HG02943 (cell line): ENCODE measurements around the gene DCAF15.
A peak's percentile ranks its signal among the peaks of the same experiment; 100 is the strongest.
"Not testable (repeated sequence)": the region's sequence is repeated elsewhere in the genome, so short reads cannot be mapped to it uniquely, and the experiment has no call there.

ENCODE experiments used
- ATAC-seq: cut with Tn5 transposase; IDR thresholded peaks from one replicate; pipeline ENCODE4 v1.9.1; 2021; ENCODE audit warnings: mild to moderate bottlenecking, low read depth, moderate library complexity; ENCODE audit not compliant: unreplicated experiment

The DCAF15 gene, protein sequence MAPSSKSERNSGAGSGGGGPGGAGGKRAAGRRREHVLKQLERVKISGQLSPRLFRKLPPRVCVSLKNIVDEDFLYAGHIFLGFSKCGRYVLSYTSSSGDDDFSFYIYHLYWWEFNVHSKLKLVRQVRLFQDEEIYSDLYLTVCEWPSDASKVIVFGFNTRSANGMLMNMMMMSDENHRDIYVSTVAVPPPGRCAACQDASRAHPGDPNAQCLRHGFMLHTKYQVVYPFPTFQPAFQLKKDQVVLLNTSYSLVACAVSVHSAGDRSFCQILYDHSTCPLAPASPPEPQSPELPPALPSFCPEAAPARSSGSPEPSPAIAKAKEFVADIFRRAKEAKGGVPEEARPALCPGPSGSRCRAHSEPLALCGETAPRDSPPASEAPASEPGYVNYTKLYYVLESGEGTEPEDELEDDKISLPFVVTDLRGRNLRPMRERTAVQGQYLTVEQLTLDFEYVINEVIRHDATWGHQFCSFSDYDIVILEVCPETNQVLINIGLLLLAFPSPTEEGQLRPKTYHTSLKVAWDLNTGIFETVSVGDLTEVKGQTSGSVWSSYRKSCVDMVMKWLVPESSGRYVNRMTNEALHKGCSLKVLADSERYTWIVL

DNA sequence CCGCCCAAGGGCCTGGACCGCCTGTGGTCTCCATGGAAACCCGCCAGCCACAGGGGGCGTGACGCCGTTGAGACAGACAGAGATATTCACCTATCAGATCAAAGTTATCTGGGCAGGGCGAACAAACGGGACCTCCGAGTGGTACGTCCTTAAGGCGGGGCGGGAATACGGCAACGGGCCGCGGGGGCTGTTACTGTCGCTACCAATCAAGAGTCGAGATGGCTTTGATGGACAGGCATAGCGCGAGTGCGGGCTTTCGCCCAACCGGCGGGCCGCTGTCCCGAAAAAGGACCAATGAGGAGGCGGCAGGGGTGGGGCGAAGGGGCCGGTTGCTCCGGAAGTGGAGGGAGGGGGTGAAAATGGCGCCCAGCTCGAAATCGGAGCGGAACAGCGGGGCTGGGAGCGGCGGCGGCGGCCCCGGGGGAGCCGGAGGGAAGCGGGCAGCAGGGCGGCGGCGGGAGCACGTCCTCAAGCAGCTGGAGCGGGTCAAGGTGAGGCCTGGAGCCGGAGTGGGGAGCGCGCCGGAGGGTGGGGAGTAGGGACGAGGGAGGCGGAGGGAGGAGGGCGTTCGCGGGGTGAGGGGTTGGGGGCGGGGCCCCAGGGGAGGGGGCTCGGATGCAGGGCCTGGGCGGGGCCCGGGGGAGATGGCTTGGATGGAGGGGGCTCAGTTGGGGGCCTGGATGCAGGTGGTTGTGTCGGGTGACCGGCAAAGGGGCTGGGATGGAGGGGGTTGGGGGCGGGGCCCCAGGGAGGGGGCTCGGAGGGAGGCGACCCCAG, at the start of gene DCAF15:
DCAF15 (plus strand) TSS at position 356 of the 777 bp plus-strand sequence; CDS start at position 360, 4 bp downstream.
- peak; percentile 95 for ATAC-seq

DNA sequence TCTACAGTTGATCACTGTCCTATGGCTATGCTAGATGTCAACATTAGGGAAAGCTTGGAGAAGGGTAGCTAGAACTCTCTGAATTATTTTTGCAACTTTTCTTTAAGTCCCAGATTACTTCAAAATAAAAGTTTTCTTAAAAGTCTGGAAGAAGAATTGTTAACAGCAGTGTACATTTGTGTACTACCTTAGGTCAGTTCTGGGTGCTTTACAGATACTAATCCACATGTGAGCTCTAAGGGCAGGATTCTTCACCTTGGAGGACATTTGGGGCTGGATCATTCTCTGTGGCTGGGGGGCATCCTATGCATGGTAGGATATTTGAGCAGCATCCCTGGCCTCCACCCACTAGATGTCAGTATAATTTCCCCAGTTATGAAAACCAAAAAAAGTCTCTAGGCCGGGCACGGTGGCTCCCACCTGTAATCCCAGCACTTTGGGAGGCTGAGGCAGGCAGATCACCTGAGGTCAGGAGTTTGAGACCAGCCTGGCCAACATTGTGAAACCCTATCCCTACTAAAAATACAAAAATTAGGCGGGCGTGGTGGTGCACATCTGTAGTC, 49.2 kb upstream of the DCAF15 start:
- no peak for ATAC-seq

DNA sequence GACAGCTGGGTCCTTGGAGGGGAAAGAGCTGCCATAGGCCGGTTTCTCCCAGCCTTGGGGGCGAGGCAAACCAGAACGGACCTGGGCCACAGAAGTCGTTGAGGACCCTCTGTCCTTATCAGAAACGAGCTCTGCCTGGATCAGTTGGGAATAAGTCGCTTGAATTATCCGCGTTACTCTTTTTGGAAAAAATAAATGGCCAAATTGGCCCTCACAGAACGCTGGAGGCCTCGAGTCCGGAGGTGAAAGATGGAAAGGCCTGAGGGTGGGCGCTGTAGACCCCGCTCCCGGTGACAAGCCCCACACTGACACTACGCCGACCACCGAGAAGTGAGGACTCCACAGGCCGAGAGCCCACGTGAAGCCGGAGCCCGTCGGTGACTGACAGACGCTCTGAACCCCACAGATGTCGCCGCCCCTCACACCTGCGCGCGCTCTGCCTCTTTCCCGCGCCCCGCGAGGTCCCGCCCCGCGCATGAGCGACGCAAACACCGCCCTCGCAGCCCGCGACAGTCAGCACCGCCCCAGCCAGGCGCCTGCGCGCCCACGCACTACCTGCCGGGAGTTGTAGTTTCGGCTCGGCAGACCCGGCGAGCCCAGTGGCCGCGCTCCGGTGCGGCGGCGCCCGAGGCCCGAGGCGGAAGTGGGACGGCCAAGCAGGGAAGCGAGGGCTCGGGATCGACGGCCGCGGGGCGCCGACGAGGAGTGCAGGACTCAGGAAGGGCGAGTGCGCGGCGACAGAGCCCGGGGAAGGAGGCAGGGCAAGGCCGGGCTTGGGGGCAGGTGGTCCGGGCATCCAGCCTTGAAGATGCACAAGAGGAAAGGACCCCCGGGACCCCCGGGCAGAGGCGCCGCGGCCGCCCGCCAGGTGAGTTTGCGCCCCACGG, 46.4 kb upstream of the DCAF15 start, which contains the start of the genes BRME1 and CC2D1A:
BRME1 (minus strand) TSS at position 484 of the 887 bp plus-strand sequence. CDS start 1,225 bp downstream, outside the sequence.
CC2D1A (plus strand) TSS at position 568 of the 887 bp plus-strand sequence; CDS start at position 809, 241 bp downstream.
- peak; percentile 83 for ATAC-seq

DNA sequence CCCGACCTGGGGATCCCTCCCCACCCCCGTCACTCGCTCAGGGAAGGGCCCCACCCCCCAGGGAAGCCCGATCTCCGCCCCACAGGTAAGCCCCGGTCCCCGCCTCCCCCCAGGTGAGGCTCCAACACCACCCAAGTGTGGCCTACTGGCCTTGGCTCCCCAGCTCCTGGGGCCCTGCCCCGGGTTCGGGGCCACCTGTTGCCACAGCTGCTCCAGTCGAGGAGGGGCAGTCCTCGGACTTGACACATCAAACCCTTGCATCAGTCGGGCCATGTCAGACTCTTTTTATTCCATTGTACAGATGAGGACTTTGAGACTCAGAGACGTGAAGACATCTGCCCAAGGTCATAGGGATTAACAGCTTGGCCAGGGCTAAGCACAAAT, 45.8 kb upstream of the DCAF15 start:
- ATAC-seq = no peak

DNA sequence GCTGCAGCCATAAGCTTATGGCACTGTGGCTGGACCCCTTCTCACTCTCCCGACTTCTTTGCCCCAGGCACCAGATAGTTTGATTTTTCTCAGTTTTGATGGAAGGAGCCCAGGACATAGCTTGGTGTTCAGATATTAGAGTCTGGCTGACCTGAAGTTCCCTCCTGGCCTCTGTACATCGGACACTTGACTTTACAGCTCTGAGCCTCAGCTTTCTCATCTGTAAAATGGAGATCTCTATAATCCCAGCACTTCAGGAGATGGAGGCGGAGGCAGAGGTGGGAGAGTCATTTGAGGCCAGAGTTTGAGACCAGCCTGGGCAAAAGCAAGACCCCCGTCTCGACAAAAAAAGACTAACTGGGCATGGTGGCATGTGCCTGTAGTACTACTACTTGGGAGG, 45.4 kb upstream of the DCAF15 start:
- ATAC-seq = no peak

DNA sequence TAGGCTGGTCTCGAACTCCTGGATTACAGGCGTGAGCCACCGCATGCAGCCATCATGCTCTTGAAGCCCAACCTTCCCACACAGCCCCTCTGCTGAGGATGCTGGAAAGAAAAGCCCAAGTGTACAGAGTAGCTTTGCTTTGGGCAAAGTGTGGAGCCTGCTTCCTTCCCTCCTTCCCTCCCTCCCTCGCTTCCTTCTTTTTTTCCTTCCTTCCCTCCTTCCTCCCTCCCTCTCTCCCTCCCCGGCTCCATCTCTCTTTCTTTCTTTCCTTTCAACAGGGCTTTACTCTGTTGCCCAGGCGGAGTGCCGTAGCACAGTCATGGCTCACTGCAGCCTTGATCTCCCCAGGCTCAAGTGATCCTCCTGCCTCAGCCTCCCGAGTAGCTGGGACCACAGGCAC, 43.6 kb upstream of the DCAF15 start:
- ATAC-seq = no peak

DNA sequence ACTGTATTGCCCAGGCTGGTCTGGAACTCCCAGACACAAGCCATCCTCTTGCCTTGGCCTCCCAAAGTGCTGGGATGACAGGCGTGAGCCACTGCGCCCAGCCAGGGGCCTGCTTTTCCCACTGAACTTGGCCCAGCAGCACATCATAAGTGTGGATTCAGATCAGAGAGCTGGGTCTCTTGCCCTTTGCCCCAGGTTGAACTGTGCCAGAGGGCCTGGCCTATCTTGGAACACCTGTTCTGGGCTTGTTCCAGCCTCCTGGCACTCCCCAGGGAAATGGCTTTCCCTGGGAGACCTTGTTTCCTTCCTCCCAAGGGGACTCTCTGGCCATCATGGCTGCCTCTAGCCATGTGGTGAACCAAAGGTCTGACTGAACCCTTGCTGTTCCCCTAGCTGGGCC, 42.9 kb upstream of the DCAF15 start:
- no peak for ATAC-seq

DNA sequence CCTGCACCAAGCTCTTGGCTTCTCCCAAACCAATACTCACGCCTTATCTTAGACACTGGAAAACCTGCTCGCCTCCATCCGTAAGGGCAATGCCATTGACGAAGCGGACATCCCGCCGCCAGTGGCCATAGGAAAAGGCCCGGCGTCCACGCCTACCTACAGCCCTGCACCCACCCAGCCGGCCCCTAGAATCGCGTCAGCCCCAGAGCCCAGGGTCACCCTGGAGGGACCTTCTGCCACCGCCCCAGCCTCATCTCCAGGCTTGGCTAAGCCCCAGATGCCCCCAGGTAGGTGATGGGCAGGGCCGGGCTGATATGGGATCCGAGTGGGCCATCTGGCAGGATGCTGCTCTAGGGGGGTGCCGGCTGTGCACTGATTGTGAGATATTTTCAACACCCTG, 39.0 kb upstream of the DCAF15 start:
- no peak for ATAC-seq

DNA sequence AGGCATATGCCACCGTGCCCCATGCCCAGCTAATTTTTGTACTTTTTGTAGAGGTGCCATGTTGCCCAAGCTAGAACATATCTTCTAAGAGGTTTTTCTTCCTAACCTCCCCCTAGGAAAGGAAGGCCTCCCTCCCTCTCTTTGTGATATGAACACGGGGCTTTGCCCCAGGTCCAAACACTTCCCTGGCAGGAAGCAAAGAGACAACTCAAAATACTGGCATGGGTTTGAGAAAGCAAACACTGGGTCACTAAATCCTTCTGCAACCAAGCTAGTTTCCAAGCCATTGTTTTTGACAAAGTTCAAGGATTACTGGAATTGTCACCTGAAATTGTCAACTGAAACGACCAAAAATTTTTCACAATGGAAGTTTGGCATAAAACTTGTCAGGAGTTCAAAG, 37.5 kb upstream of the DCAF15 start:
- ATAC-seq = no peak

DNA sequence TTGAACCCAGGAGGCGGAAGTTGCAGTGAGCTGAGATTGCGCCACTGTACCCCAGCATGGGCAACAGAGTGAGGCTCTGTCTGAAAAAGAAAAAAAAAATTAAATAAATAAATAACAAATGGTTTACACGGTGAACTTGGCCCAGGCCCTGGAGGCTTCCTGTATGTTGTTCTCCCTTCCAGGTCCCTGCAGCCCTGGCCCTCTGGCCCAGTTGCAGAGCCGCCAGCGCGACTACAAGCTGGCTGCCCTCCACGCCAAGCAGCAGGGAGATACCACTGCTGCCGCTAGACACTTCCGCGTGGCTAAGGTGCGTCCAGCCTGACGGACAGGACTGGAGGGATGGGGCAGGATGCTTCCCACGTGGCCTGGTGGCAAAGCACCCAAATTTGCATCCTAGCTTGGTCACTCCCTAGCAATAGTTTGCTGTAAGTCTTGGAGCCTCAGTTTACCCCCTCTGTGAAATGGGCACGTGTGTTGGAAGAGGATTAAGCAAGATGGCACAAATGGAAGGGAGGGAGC, 34.4 kb upstream of the DCAF15 start:
- ATAC-seq = no peak

DNA sequence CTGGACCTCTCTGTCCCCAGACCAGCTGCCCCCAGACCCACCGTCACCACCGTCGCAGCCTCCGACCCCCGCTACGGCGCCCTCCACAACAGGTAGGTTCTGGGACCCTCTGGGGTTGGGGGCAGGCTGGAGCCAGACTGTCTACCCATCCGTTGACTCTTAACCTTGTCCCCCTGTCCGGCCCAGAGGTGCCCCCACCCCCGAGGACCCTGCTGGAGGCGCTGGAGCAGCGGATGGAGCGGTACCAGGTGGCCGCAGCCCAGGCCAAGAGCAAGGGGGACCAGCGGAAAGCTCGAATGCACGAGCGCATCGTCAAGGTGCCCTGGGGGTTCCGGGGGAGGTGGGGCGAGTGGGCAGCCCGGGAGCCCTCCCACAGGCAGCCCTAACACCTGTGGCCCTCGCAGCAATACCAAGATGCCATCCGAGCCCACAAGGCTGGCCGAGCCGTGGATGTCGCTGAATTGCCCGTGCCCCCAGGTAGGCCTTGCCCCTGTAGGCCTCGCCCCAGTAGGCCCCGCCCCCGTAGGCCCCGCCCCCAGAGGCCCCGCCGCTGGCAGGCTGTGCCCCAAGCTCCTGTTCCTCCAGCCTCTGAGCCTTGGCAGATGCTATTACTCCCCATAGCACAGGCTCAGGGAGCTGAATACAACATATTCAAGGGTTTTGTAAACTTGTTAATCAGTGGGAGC, 33.4 kb upstream of the DCAF15 start:
- ATAC-seq = no peak

DNA sequence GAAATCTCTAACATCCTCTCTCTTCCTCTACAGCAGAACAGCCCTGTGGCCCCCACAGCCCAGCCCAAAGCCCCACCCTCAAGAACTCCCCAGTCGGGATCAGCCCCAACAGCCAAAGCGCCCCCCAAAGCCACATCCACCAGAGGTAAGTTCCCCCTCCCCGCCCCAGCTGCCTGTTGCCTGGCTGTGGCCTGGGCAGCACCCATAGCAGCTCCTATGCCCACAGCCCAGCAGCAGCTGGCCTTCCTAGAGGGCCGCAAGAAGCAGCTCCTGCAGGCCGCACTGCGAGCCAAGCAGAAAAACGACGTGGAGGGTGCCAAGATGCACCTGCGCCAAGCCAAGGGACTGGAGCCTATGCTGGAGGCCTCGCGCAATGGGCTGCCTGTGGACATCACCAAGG, 31.8 kb upstream of the DCAF15 start:
- no peak for ATAC-seq

DNA sequence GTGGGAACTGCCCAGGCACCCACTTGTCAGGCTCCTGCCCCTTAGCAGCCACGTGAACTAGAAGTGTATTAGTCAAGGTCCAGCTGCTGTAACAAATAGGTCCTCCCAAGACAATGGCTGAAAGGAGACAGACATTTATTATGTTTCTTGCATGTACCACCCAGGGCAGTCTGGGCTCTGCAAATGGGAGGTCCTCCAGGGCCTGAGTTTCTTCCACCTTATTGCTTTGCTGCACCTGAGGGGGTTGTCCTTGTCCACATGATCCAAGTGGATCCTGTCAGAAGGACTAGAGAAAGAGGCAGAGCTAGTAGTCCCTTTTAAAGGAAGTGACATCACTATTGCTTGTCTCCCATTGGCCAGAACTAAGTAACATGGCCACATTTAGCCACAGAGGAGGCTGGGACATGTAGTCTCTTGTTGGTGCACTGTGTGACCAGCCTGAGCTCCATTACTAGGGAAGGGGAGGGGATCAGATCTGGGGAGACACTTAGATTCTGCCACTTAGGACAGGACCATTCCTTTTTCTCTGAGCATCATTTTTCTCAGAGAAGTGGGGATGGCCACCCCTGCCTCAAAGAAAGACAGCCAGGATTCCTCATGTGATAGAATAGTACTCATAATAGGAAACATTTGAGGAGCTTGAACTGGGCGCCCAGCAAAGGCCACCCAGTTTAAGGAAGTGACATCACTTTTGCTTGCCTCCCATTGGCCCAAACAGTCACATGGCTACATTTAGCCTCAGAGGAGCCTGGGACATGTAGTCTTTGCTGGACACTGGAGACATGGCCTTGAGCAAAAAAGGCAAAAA, 31.2 kb upstream of the DCAF15 start:
- no peak for ATAC-seq

DNA sequence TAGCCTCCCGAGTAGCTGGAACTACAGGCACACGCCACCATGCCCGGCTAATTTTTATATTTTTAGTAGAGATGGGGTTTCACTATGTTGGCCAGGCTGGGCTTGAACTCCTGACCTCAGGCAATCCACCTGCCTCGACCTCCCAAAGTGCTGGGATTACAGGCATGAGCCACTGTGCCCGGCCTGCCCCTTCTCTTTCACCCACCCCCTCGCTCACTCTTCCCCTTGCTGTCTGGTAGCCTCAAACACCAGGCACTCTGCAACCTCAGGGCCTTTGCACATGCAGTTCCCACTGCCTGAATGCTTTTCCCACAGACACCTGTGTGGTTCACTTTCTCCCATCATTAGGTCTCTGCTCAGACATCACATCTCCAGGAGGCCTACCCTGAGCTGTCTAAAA, 30.2 kb upstream of the DCAF15 start:
- not testable (repeated sequence) for ATAC-seq

DNA sequence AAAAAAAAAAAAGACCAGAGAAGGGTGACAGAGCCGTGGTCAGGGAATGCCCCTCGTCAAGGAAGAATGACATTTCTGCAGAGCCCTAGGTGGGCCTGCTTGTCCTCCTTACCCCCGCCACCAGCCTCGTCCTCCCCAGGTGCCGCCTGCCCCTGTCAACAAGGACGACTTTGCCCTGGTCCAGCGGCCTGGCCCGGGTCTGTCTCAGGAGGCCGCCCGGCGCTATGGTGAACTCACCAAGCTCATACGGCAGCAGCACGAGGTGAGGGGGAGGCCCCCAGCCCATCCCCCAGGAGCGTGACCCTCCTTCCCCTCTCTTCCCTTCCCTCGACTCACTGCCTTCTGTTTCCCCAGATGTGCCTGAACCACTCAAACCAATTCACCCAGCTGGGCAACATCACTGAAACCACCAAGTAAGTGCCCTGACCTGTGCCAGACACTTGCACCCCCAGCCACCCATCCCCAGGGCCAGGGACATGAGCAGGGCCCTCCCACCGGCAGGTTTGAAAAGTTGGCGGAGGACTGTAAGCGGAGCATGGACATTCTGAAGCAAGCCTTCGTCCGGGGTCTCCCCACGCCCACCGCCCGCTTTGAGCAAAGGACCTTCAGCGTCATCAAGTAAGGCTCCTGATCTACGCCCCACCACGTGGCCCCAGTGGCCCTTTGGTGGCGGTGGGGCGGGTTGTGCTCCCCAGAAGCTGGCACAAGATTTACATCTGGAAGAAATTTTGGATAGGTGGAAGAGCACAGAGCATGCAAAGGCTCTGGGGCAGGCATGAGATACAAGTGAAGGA, 28.9 kb upstream of the DCAF15 start:
- no peak for ATAC-seq

DNA sequence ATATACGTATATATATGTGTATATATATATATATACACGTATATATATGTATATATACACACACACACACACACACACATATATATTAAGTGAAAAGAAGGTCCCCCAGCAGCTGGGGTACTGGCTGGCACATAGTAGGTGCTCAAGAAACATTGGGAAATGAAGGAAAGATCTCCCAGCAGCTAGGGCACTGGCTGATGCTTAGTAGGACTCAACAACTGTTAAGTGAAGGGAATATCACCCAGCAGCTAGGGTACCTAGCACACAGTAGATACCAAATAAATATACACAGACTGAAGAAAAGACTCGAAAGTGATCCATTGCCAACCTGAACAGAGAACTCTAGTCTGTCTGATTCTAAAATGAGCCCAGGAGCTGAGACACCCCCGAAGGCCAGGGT, 26.3 kb upstream of the DCAF15 start:
- no peak for ATAC-seq

DNA sequence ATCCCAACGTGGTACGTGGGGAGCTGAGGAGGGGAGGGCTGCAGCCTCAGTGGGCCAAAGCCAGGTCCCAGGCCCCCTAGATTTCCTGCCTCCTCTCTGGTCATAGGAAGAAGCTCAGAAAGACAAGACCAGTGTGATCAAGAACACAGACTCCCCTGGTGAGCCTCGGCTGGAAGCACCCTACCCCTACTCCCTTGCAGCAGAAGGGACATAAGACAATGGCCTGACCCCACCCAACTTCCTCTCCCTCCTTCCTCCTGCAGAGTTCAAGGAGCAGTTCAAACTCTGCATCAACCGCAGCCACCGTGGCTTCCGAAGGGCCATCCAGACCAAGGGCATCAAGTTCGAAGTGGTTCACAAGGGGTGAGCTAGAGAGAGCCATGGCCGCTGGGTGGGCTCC, 25.6 kb upstream of the DCAF15 start:
- no peak for ATAC-seq
